Fibroblast of lung (primary cell): ENCODE measurements around the gene INTS1. TPM values are rescaled to one million over a fixed set of nuclear protein-coding genes. Genes with fewer than 3 reads are reported as not detected.

Source experiments
- DNase-seq, 2 donors: peaks; one replicate each; pipeline versions ENCODE4 v3.0.0 to v3.0.0-alpha.2; 2010; ENCODE audit warnings: low read depth in 2 of 2
- H2AFZ ChIP-seq: 2 replicates; pipeline ENCODE4 v1.5.1; 2012; ENCODE audit warnings: low read length, control low read depth, inconsistent platforms
- H3K27ac ChIP-seq: 2 replicates; pipeline ENCODE4 v1.5.1; 2011; ENCODE audit warnings: low read length, control low read depth; ENCODE audit not compliant: insufficient read depth
- H3K27me3 ChIP-seq: 2 replicates; pipeline ENCODE4 v1.5.1; 2011; ENCODE audit warnings: mild to moderate bottlenecking, low read length; ENCODE audit not compliant: control insufficient read depth, insufficient read depth
- H3K36me3 ChIP-seq: 2 replicates; pipeline ENCODE4 v1.5.1; 2011; ENCODE audit warnings: low read length; ENCODE audit not compliant: control insufficient read depth, insufficient read depth
- H3K4me1 ChIP-seq: 2 replicates; pipeline ENCODE4 v1.5.1; 2011; ENCODE audit warnings: low read length; ENCODE audit not compliant: control insufficient read depth, insufficient read depth; ENCODE audit errors: extremely low read depth
- H3K4me2 ChIP-seq: 2 replicates; pipeline ENCODE4 v1.5.1; 2011; ENCODE audit warnings: low read length, control low read depth; ENCODE audit not compliant: insufficient read depth; ENCODE audit errors: extremely low read depth
- H3K4me3 ChIP-seq, 4 experiments: fragments of 200-600 bp in 1 of 4; sonication (generic) in 1 of 4; replicated peaks in 1 of 4; 2 replicates each; pipeline ENCODE4 v1.5.1; 2011 to 2016; ENCODE audit warnings: low read length in 4 of 4, low read depth in 3 of 4, mild to moderate bottlenecking in 3 of 4, control low read depth in 2 of 4, inconsistent platforms in 1 of 4, mixed read lengths in 1 of 4; ENCODE audit not compliant: insufficient read depth in 1 of 4; ENCODE audit errors: control extremely low read depth in 1 of 4
- H3K79me2 ChIP-seq: 2 replicates; pipeline ENCODE4 v1.5.1; 2012; ENCODE audit warnings: mild to moderate bottlenecking, low read length, inconsistent platforms; ENCODE audit not compliant: control insufficient read depth, insufficient read depth
- H3K9ac ChIP-seq: 2 replicates; pipeline ENCODE4 v1.5.1; 2011; ENCODE audit warnings: mild to moderate bottlenecking, low read length, control low read depth; ENCODE audit not compliant: insufficient read depth
- H3K9me3 ChIP-seq: 2 replicates; pipeline ENCODE4 v1.5.1; 2012; ENCODE audit warnings: low read depth, low read length; ENCODE audit not compliant: control insufficient read depth, insufficient read depth
- H4K20me1 ChIP-seq: 2 replicates; pipeline ENCODE4 v1.5.1; 2011; ENCODE audit warnings: low read length; ENCODE audit not compliant: control insufficient read depth, insufficient read depth; ENCODE audit errors: extremely low read depth
- EZH2 ChIP-seq: IDR thresholded peaks from 2 replicates; pipeline ENCODE4 v1.5.1; 2012; ENCODE audit warnings: low read length, control low read depth, mild to moderate bottlenecking; ENCODE audit errors: missing control alignments
- polyA plus RNA-seq, 2 donors: library from polyadenylated mRNA; depleted of rRNA in 1 of 2; stranded (reverse) in 1 of 2; unstranded in 1 of 2; fragments of >200 nt; gene quantifications; 2 replicates each; pipeline ENCODE4 v1.2.1, GENCODE V29; 2011 to 2012; ENCODE audit warnings: missing spikeins in 1 of 2
- total RNA-seq: library from RNA; depleted of rRNA; stranded (reverse); fragments of >200 nt; gene quantifications from 2 replicates; pipeline ENCODE4 v1.2.1, GENCODE V29; 2014
- TF ChIP-seq, protein P1 (sequence below), 2 donors: IDR thresholded peaks in 1 of 2; conservative IDR thresholded peaks in 1 of 2; 1 replicate in 1 of 2; 2 replicates in 1 of 2; pipeline ENCODE4 v1.5.1; 2011 to 2012; ENCODE audit warnings: low read length in 2 of 2, control low read depth in 1 of 2, inconsistent platforms in 1 of 2, low read depth in 1 of 2, mild to moderate bottlenecking in 1 of 2

Gene INTS1
- total and polyA plus RNA-seq, 2 donors (not counting 1 experiment from before 2014, with no cell fraction given): 7.1 to 35.5 TPM

DNA sequence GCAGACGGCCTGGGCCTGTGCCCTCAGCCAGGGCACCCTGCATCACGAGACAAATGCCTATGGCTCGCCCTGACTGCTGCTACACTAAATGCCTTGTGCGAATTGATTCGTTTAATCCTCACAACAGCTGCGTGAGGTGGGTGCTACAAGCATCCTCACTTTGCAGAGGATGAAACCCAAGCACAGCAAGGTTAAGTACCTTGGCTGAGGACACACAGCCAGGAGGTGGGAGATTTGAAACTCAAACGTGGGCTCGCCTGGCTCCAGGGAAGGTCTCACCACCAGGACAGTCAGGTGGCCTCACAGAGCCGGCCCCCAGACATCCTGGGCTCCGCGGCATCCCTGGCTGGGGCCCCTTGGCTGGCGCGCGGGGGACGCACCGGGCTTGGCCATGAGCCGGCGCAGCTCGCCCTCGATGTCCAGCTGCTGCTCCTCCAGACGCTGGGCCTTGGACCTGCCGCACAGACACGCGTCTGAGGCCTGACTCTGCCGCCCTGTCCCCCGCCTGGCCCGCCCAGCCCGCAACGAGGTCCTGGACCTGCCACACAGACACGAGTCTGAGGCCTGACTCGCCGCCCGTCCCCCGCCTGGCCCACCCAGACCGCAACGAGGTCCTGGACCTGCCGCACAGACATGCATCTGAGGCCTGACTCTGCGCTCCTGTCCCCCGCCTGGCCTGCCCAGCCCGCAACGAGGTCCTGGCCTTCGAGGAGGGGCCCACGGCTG, 66.9 kb downstream of the INTS1 start:
- Histone ChIP-seq H3K79me2 (no peaks in the 10 kb centered on the region), H3K9ac (no peak overlapping the region), H3K4me2 (no peak overlapping the region), H2AFZ (no peak overlapping the region), H3K27me3 (no peaks in the 10 kb centered on the region), H3K27ac (no peak overlapping the region), H3K4me3 (no peak overlapping the region), H3K36me3 (peaks cover 37% of the 10 kb centered on the region), H3K4me1 (no peaks in the 10 kb centered on the region), H3K9me3 (no peaks in the 10 kb centered on the region), H4K20me1 (no peaks in the 10 kb centered on the region)
- TF ChIP-seq EZH2: no peak
- TF ChIP-seq, protein P1, sequence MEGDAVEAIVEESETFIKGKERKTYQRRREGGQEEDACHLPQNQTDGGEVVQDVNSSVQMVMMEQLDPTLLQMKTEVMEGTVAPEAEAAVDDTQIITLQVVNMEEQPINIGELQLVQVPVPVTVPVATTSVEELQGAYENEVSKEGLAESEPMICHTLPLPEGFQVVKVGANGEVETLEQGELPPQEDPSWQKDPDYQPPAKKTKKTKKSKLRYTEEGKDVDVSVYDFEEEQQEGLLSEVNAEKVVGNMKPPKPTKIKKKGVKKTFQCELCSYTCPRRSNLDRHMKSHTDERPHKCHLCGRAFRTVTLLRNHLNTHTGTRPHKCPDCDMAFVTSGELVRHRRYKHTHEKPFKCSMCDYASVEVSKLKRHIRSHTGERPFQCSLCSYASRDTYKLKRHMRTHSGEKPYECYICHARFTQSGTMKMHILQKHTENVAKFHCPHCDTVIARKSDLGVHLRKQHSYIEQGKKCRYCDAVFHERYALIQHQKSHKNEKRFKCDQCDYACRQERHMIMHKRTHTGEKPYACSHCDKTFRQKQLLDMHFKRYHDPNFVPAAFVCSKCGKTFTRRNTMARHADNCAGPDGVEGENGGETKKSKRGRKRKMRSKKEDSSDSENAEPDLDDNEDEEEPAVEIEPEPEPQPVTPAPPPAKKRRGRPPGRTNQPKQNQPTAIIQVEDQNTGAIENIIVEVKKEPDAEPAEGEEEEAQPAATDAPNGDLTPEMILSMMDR (conservative IDR thresholded peaks at IDR 0.05 in 1 of 2, IDR thresholded peaks at IDR 0.05 in 1 of 2; ENCODE audit: low read depth in 1 of 2, low read length in 2 of 2): no peak
- no peak for DNase-seq

DNA sequence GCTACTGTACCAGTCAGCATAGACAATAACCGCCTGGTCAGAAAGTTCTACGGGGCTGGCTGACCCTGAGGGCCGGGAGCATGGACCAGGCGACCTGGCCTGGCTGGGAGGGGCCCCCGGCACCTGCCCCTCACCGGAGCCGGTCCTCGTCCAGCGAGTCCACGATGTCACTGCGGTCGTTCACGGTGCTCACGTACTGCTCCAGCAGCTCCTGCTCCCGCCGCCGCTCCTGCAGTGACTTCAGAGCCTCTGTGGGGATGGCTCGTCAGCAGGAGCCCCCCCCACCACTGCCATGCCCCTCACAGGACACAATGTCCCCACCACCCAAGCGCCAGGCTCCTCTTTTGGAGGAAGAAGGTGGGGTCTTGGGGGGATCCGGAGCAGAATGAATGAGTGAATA, 67.6 kb downstream of the INTS1 start:
- Histone ChIP-seq H3K9me3 (no peaks in the 10 kb centered on the region), H3K9ac (no peak overlapping the region), H3K4me2 (no peak overlapping the region), H2AFZ (no peak overlapping the region), H3K4me3 (no peak overlapping the region), H3K27ac (no peak overlapping the region), H3K36me3 (peaks cover 33% of the 10 kb centered on the region), H4K20me1 (no peaks in the 10 kb centered on the region), H3K4me1 (no peaks in the 10 kb centered on the region), H3K27me3 (no peaks in the 10 kb centered on the region), H3K79me2 (no peaks in the 10 kb centered on the region)
- TF ChIP-seq, protein P1 (conservative IDR thresholded peaks at IDR 0.05 in 1 of 2, IDR thresholded peaks at IDR 0.05 in 1 of 2; ENCODE audit: low read depth in 1 of 2, low read length in 2 of 2): no peak
- TF ChIP-seq EZH2: no peak
- DNase-seq: no peak

DNA sequence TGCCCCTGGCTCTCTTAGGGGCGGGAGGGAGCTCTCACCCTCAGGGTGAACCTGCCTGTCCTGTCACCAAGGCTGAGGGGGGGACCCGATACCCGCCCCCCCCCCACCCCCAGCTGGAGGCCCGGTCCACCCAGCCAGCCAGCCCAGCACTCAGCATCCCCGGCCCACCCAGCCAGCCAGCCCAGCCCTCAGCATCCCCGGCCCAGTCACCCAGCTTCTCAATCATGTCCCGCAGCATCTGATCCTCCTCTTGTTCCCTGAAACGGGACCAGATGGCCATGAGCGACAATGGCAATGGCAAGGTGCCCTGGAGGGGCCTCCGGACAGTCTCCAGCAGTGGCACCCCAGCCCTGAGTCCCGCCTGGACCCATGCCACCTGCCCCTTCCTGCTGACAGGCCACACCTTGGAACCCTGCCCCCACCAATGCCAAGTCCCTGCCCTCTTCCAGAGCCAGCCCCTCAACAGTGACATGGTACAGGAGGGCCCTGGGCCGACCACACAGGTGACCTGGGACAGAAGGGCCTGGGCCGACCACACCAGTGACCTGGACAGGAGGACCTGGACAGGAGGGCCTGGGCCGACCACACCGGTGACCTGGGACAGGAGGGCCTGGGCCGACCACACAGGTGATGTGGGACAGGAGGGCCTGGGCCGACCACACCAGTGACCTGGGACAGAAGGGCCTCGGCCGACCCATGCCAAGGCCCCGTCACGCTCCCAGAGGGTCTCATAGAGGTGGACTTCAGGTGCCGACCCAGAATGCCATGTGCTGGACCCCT, 69.1 kb downstream of the INTS1 start:
- TF ChIP-seq, protein P1 (conservative IDR thresholded peaks at IDR 0.05 in 1 of 2, IDR thresholded peaks at IDR 0.05 in 1 of 2; ENCODE audit: low read depth in 1 of 2, low read length in 2 of 2): no peak
- TF ChIP-seq EZH2: no peak

More for the DNA sequence above, 69.1 kb downstream of the INTS1 start:
- peaks cover 20% of the 10 kb centered on the region for H3K36me3 ChIP-seq
- H2AFZ ChIP-seq: no peak overlapping the region
- H4K20me1 ChIP-seq: no peaks in the 10 kb centered on the region
- no peak overlapping the region for H3K27ac ChIP-seq
- H3K27me3 ChIP-seq: no peaks in the 10 kb centered on the region
- H3K4me1 ChIP-seq: no peaks in the 10 kb centered on the region
- H3K9ac ChIP-seq: no peak overlapping the region
- H3K4me2 ChIP-seq: no peak overlapping the region
- H3K79me2 ChIP-seq: no peaks in the 10 kb centered on the region
- H3K4me3 ChIP-seq: no peak overlapping the region
- H3K9me3 ChIP-seq: no peaks in the 10 kb centered on the region
- no peak for DNase-seq
